ENCODE measurements around the gene TIMM8A. TPM values are rescaled to one million over a fixed set of nuclear protein-coding genes. Genes with fewer than 3 reads are reported as not detected.

The TIMM8A gene
- total RNA-seq, 2 donors from 2014 or later, result 4.0 to 4.9 TPM

DNA sequence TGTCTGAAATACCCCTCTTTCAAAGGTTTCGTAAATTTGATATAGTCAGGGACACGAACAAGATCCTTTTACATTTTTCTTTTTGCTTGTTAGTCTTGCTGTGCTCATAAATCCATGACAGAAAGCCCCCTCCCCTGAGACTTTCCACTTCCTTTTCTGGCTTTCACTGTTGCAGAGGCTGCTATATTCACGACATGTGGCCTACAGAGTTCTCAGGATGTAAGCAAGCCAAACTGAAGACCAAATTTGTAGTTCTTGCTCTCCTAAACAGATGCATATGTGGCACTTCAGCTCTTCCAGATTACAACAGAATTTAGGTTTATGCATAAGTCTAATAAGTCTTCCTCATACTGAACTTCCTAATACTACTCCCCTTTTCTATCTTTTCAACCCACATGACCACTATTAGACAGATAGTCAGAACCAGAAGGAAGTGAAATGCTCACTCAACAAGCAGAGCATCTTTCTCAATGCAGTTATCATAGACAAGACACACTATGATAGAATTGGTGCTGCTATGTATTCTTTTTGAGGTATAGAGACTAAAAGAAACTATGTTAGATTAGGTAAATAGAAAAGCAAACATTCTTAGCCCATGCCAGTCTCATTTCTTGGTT lies 22.5 kb upstream of the TIMM8A start:
- Histone ChIP-seq H3K27me3 (replicated peaks; ENCODE audit: insufficient read depth) (no peaks in the 10 kb centered on the region), H3K36me3 (no peaks in the 10 kb centered on the region), H3K4me1 (replicated peaks) (no peaks in the 10 kb centered on the region), H3K27ac (no peak overlapping the region), H3K4me3 (no peak overlapping the region), H3K9me3 (no peaks in the 10 kb centered on the region)
- DNase-seq (ENCODE audit: low spot score), result no peak
- intact Hi-C loops (cut with DNase I), result no loop called here
- TF ChIP-seq, protein P1, sequence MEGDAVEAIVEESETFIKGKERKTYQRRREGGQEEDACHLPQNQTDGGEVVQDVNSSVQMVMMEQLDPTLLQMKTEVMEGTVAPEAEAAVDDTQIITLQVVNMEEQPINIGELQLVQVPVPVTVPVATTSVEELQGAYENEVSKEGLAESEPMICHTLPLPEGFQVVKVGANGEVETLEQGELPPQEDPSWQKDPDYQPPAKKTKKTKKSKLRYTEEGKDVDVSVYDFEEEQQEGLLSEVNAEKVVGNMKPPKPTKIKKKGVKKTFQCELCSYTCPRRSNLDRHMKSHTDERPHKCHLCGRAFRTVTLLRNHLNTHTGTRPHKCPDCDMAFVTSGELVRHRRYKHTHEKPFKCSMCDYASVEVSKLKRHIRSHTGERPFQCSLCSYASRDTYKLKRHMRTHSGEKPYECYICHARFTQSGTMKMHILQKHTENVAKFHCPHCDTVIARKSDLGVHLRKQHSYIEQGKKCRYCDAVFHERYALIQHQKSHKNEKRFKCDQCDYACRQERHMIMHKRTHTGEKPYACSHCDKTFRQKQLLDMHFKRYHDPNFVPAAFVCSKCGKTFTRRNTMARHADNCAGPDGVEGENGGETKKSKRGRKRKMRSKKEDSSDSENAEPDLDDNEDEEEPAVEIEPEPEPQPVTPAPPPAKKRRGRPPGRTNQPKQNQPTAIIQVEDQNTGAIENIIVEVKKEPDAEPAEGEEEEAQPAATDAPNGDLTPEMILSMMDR (IDR thresholded peaks at IDR 0.05), result no peak
- no peak for TF ChIP-seq POLR2AphosphoS5 (IDR thresholded peaks at IDR 0.05)
- TF ChIP-seq POLR2A (IDR thresholded peaks at IDR 0.05), result no peak
- 56% methylated on average over 3 of the region's 3 CpGs for WGBS

DNA sequence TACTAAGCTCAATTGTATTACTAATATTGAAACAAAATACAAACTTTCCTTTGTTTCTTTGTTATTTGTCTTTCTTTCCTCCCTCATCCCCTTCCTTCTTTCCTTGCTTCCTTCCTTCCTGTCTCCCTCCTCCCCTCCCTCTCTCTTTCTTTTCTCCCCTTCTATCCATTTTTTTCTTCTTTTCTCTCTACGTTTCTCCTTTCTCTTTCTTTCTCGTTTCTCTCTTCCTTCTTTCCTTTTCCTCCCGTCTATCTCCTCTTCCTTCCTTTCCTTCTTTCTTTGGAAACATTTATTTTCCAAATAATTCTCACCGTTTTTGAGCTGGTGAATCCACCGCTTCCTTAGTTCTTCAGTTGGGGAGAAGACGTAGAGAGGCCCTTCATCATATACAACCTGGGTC lies 21.1 kb upstream of the TIMM8A start:
- intact Hi-C loops (cut with DNase I), result no loop called here
- no peak for TF ChIP-seq POLR2A (IDR thresholded peaks at IDR 0.05)
- TF ChIP-seq POLR2AphosphoS5 (IDR thresholded peaks at IDR 0.05), result no peak
- TF ChIP-seq, protein P1 (IDR thresholded peaks at IDR 0.05), result no peak

DNA sequence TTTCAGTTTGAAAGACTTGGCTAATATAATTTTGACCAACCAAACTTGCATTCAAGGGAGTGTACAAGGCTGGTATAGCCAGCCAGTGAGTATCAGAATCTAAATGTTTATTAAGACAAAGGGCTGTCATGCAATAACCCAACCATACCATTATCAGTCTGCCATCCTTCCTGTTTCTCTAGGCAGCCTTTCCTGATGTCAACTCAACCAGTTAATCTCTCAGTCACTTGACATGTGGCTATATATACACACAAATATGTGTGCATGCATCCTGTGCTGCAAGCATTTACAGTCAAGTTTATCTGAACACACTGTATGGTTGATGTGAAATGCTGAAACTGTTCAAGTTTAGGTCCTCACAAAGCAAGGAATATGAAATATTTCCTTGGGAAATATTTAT lies 20.3 kb upstream of the TIMM8A start:
- no peak overlapping the region for H3K27ac ChIP-seq
- intact Hi-C loops (cut with DNase I), result no loop called here
- H3K4me1 ChIP-seq (replicated peaks), result no peaks in the 10 kb centered on the region
- no peaks in the 10 kb centered on the region for H3K27me3 ChIP-seq (replicated peaks; ENCODE audit: insufficient read depth)
- H3K4me3 ChIP-seq, result no peak overlapping the region
- DNase-seq (ENCODE audit: low spot score), result no peak
- H3K9me3 ChIP-seq, result no peaks in the 10 kb centered on the region
- H3K36me3 ChIP-seq, result no peaks in the 10 kb centered on the region
- TF ChIP-seq POLR2AphosphoS5 (IDR thresholded peaks at IDR 0.05) (no peak), POLR2A (IDR thresholded peaks at IDR 0.05) (no peak)
- TF ChIP-seq, protein P1 (IDR thresholded peaks at IDR 0.05), result no peak

More for the DNA sequence above, 21.1 kb upstream of the TIMM8A start:
- H3K9me3 ChIP-seq, result no peaks in the 10 kb centered on the region
- no peaks in the 10 kb centered on the region for H3K27me3 ChIP-seq (replicated peaks; ENCODE audit: insufficient read depth)
- 75% methylated on average over 6 of the region's 6 CpGs for WGBS
- H3K36me3 ChIP-seq, result no peaks in the 10 kb centered on the region
- no peaks in the 10 kb centered on the region for H3K4me1 ChIP-seq (replicated peaks)
- DNase-seq (ENCODE audit: low spot score), result no peak
- H3K4me3 ChIP-seq, result no peak overlapping the region
- H3K27ac ChIP-seq, result no peak overlapping the region

DNA sequence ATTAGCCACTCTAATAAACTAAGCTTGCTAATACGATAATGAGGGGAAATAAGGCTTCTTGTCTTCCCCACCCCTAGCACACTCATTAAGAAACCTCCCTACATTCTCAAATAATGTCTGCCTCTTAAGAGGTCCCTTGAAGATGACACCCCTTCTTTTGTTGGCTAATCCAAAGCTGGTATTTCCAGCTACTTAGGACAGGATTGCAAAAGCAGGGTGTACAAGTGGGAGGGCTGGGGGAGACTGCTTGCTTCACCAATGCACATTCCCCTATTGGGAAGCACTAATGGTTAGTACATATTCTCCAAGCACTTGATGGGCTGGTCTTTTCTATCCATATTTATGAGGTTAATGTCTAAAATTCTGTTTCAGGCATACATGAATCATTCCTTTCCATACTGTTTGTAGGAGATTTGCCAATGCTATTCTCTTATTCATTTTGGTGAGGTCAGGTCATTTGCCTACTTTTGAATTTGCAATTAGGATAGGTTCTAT lies 16.8 kb upstream of the TIMM8A start:
- WGBS, result 90% methylated on average over 1 of the region's 1 CpG
- no peak for DNase-seq (ENCODE audit: low spot score)
- intact Hi-C loops (cut with DNase I), result no loop called here

More for the DNA sequence above, 16.8 kb upstream of the TIMM8A start:
- TF ChIP-seq POLR2AphosphoS5 (IDR thresholded peaks at IDR 0.05), result no peak
- TF ChIP-seq, protein P1 (IDR thresholded peaks at IDR 0.05), result no peak
- no peak for TF ChIP-seq POLR2A (IDR thresholded peaks at IDR 0.05)
- Histone ChIP-seq H3K36me3 (no peaks in the 10 kb centered on the region), H3K9me3 (no peaks in the 10 kb centered on the region), H3K4me1 (replicated peaks) (no peaks in the 10 kb centered on the region), H3K27me3 (replicated peaks; ENCODE audit: insufficient read depth) (no peaks in the 10 kb centered on the region), H3K27ac (no peak overlapping the region), H3K4me3 (no peak overlapping the region)

Data from prostate gland (tissue), 2 donors.